ENCODE results near the gene KIAA1671.

KIAA1671 gene

GRCh38 chr22:25147642-25147928 lies 195.1 kb downstream of the KIAA1671 start:
- Histone ChIP-seq H3K36me3 (no peaks in the 10 kb centered on the region), H3K9me3 (replicated peaks in 1 of 11) (peaks cover 0 to 5% (median 0%) of the 10 kb centered on the region in 11 experiments; a peak in 3 of 22 replicates), H4K20me1 (0 out of 22 replicates have a peak, but pooled peaks cover 0 to 4% (median 0%) of the 10 kb centered on the region in 11 experiments), H3K9ac (no peak overlapping the region), H3K4me3 (no peak overlapping the region), H3K4me1 (peaks cover 0 to 32% (median 28%) of the 10 kb centered on the region in 10 experiments; a peak in 15 of 20 replicates), H3K4me2 (no peak overlapping the region), H3K27me3 (no peaks in the 10 kb centered on the region), H3K27ac (no peak overlapping the region)
- TF ChIP-seq Cebpa-rat (IDR thresholded peaks at IDR 0.05) = no peak

GRCh38 chr22:25148149-25148691 lies 195.7 kb downstream of the KIAA1671 start:
- peaks cover 0 to 26% (median 23%) of the 10 kb centered on the region in 10 experiments; a peak in 15 of 20 replicates for H3K4me1 ChIP-seq

GRCh38 chr22:25149014-25149413 lies 196.5 kb downstream of the KIAA1671 start:
- H3K27ac ChIP-seq = no peak overlapping the region

More at GRCh38 chr22:25148149-25148691, 195.7 kb downstream of the KIAA1671 start:
- TF ChIP-seq Cebpa-rat (IDR thresholded peaks at IDR 0.05) = no peak
- Histone ChIP-seq H3K4me3 (no peak overlapping the region), H3K9me3 (replicated peaks in 1 of 11) (no peaks in the 10 kb centered on the region), H3K36me3 (no peaks in the 10 kb centered on the region), H4K20me1 (0 out of 22 replicates have a peak, but pooled peaks cover 0 to 4% (median 0%) of the 10 kb centered on the region in 11 experiments), H3K9ac (no peak overlapping the region), H3K27ac (no peak overlapping the region), H3K27me3 (no peaks in the 10 kb centered on the region), H3K4me2 (no peak overlapping the region)

GRCh38 chr22:25153961-25154666 lies 201.6 kb downstream of the KIAA1671 start:
- Histone ChIP-seq H3K4me1 (no peaks in the 10 kb centered on the region), H4K20me1 (peaks cover 0 to 4% (median 0%) of the 10 kb centered on the region in 11 experiments; a peak in 2 of 22 replicates), H3K27me3 (no peaks in the 10 kb centered on the region), H3K9ac (no peak overlapping the region), H3K27ac (no peak overlapping the region), H3K9me3 (replicated peaks in 1 of 11) (no peaks in the 10 kb centered on the region), H3K4me3 (no peak overlapping the region), H3K36me3 (no peaks in the 10 kb centered on the region), H3K4me2 (no peak overlapping the region)
- no peak for TF ChIP-seq Cebpa-rat (IDR thresholded peaks at IDR 0.05)

More at GRCh38 chr22:25149014-25149413, 196.5 kb downstream of the KIAA1671 start:
- no peaks in the 10 kb centered on the region for H3K9me3 ChIP-seq (replicated peaks in 1 of 11)
- H3K36me3 ChIP-seq = no peaks in the 10 kb centered on the region
- no peak for TF ChIP-seq Cebpa-rat (IDR thresholded peaks at IDR 0.05)
- no peak overlapping the region for H3K4me3 ChIP-seq
- H3K4me1 ChIP-seq = peaks cover 0 to 18% (median 16%) of the 10 kb centered on the region in 10 experiments; a peak in 15 of 20 replicates
- no peaks in the 10 kb centered on the region for H3K27me3 ChIP-seq
- H3K4me2 ChIP-seq = no peak overlapping the region
- peaks cover 0 to 4% (median 0%) of the 10 kb centered on the region in 11 experiments; a peak in 2 of 22 replicates for H4K20me1 ChIP-seq
- no peak overlapping the region for H3K9ac ChIP-seq

- no peak overlapping the region for H3K4me2 ChIP-seq
- H3K36me3 ChIP-seq = no peaks in the 10 kb centered on the region
- H3K27me3 ChIP-seq = no peaks in the 10 kb centered on the region
- H3K27ac ChIP-seq = no peak overlapping the region
- H3K9ac ChIP-seq = no peak overlapping the region
- no peaks in the 10 kb centered on the region for H3K9me3 ChIP-seq (replicated peaks in 1 of 11)
- H3K4me3 ChIP-seq = no peak overlapping the region
- H3K4me1 ChIP-seq = no peaks in the 10 kb centered on the region
- TF ChIP-seq Cebpa-rat (IDR thresholded peaks at IDR 0.05) = no peak
- H4K20me1 ChIP-seq = peaks cover 0 to 5% (median 0%) of the 10 kb centered on the region in 11 experiments; a peak in 2 of 22 replicates
Measured at GRCh38 chr22:25154667-25154999, 202.1 kb downstream of the KIAA1671 start.

- Histone ChIP-seq H3K27me3 (no peaks in the 10 kb centered on the region), H3K27ac (no peak overlapping the region), H3K9ac (no peak overlapping the region), H3K4me2 (no peak overlapping the region), H3K4me3 (no peak overlapping the region), H3K9me3 (replicated peaks in 1 of 11) (no peaks in the 10 kb centered on the region), H3K4me1 (no peaks in the 10 kb centered on the region), H3K36me3 (no peaks in the 10 kb centered on the region), H4K20me1 (peaks cover 0 to 5% (median 0%) of the 10 kb centered on the region in 11 experiments; a peak in 3 of 22 replicates)
- no peak for TF ChIP-seq Cebpa-rat (IDR thresholded peaks at IDR 0.05)
Measured at GRCh38 chr22:25156736-25157135, 204.2 kb downstream of the KIAA1671 start.

- no peak overlapping the region for H3K9ac ChIP-seq
- TF ChIP-seq Cebpa-rat (IDR thresholded peaks at IDR 0.05) = no peak
- no peaks in the 10 kb centered on the region for H3K9me3 ChIP-seq (replicated peaks in 1 of 11)
- no peak overlapping the region for H3K4me2 ChIP-seq
- no peak overlapping the region for H3K27ac ChIP-seq
- no peaks in the 10 kb centered on the region for H3K36me3 ChIP-seq
- no peaks in the 10 kb centered on the region for H3K4me1 ChIP-seq
- H3K27me3 ChIP-seq = no peaks in the 10 kb centered on the region
- H3K4me3 ChIP-seq = no peak overlapping the region
- peaks cover 0 to 5% (median 0%) of the 10 kb centered on the region in 11 experiments; a peak in 3 of 22 replicates for H4K20me1 ChIP-seq
Measured at GRCh38 chr22:25159028-25159427, 206.5 kb downstream of the KIAA1671 start.

GRCh38 chr22:25160120-25160996 lies 207.8 kb downstream of the KIAA1671 start:
- no peak overlapping the region for H3K9ac ChIP-seq
- no peak overlapping the region for H3K4me2 ChIP-seq
- no peaks in the 10 kb centered on the region for H3K36me3 ChIP-seq
- TF ChIP-seq Cebpa-rat (IDR thresholded peaks at IDR 0.05) = no peak
- no peaks in the 10 kb centered on the region for H3K9me3 ChIP-seq (replicated peaks in 1 of 11)
- no peaks in the 10 kb centered on the region for H3K27me3 ChIP-seq
- H3K27ac ChIP-seq = no peak overlapping the region
- peaks cover 0 to 5% (median 0%) of the 10 kb centered on the region in 11 experiments; a peak in 3 of 22 replicates for H4K20me1 ChIP-seq
- H3K4me1 ChIP-seq = no peaks in the 10 kb centered on the region
- no peak overlapping the region for H3K4me3 ChIP-seq
